Kidney epithelial cell (primary cell): ENCODE data around the gene ARL15. TPM values are rescaled to one million over a fixed set of nuclear protein-coding genes. Genes with fewer than 3 reads are reported as not detected.

Experiments used
- DNase-seq: peaks from one replicate; pipeline ENCODE4 v3.0.0-alpha.2; 2010; ENCODE audit warnings: low read depth
- H3K27me3 ChIP-seq: 2 replicates; pipeline ENCODE4 v1.6.0; 2011; ENCODE audit warnings: low read length; ENCODE audit not compliant: control insufficient read depth, insufficient read depth
- H3K36me3 ChIP-seq: 2 replicates; pipeline ENCODE4 v1.5.1; 2011; ENCODE audit warnings: low read length; ENCODE audit not compliant: control insufficient read depth, insufficient read depth
- H3K4me3 ChIP-seq: 2 replicates; pipeline ENCODE4 v1.5.1; 2011; ENCODE audit warnings: low read depth, mild to moderate bottlenecking, control low read depth, low read length
- CTCF ChIP-seq: IDR thresholded peaks from 2 replicates; pipeline ENCODE4 v1.5.1; 2011; ENCODE audit warnings: mild to moderate bottlenecking, moderate library complexity, low read length, control low read depth, inconsistent platforms; ENCODE audit not compliant: insufficient read depth, poor library complexity, severe bottlenecking
- total RNA-seq: library from RNA; depleted of rRNA; stranded (reverse); fragments of >200 nt; gene quantifications from 2 replicates; pipeline ENCODE4 v1.2.3, GENCODE V29; 2015

Gene ARL15
- total RNA-seq, 1 donor from 2014 or later, result 9.7 TPM

DNA sequence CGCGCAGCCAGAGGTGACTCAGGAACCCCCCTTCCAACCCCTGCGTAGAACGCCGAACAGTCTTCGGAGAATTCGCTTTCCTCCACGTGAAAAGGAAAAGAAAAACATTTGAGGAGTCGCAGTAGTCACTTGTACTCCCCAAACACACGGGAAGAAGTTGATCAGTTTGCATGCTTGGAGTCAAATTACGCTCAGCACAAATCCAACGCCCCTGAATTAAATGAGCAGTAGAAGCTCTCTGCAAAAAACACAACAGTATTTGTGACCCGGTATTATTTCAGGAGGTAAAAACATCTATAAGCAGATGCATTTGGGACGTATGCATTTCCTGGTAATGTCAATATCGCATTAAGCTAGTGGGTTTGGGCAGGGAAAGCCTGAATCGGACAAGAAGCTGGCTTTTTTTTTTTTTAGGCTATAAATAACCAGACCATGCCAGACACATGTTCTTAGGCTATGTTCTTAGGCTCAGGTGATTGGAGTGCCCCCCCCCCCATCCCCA is 854 bp upstream of the ARL15 start:
- Histone ChIP-seq H3K4me3 (peak overlapping the region; percentile 55), H3K36me3 (no peaks in the 10 kb centered on the region), H3K27me3 (no peaks in the 10 kb centered on the region)
- no peak for DNase-seq
- no peak for TF ChIP-seq CTCF

DNA sequence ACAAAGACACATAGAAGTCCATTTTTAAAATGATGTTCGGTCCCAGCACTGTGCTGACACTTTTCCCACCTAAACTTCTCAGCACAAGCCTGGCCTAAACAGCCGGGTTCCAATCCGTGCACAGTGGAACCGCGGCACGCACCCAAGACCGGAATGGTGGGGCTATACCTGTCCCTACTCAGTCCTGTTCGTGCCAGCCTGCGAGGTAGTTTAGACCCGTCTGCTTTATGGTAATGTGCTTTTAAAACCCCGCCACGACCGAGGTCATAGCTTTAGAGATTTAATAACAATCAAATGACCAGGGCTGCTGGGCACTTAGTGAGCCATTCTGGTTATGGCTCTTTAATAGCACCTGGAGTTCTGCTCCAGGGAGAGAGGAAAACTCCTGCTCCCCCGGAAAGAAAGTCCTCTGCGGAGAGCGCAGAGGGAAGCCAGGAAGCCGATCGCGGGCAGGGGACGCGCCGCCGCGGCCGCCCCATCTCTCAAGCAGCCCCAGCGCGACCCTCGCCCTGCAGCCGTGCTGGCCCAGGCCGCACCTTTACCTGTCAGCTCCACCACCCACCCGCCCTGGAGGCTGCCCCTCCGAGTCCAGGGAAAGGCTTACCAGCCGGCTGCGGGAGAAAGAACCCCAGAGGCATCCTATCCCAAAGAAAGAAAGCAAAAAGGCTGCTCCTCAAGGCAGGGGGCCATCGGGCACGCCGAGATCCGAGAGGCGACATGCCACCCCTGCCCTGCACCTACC is 511 bp downstream of the ARL15 start:
- H3K4me3 ChIP-seq, result peak overlapping the region; percentile 55
- no peak for TF ChIP-seq CTCF
- DNase-seq, result no peak
- H3K27me3 ChIP-seq, result no peaks in the 10 kb centered on the region
- H3K36me3 ChIP-seq, result no peaks in the 10 kb centered on the region

DNA sequence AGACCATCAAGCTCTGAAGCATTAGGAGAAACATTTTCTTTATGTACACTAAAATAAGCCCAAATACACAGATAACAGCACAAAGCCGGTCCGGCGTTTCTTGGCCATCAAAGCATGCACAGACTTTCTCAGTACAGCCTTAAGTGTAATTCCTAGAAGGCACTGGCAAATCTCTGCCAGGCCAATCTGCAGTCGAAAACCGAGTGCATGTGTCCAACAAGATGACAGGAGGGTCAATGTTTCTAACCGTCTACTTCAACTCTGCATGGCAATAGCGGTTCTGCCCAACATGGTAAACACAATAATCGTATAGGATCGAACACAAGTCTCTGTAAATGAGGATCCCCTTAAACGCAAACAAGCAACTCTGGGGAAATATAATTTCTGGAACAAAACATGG is 1.1 kb downstream of the ARL15 start:
- peak overlapping the region; percentile 55 for H3K4me3 ChIP-seq
- no peak for DNase-seq
- H3K27me3 ChIP-seq, result no peaks in the 10 kb centered on the region
- no peak for TF ChIP-seq CTCF
- H3K36me3 ChIP-seq, result no peaks in the 10 kb centered on the region

GRCh38 chr5:54307583-54307982 is 2.8 kb downstream of the ARL15 start:
- no peak overlapping the region for H3K4me3 ChIP-seq
- no peaks in the 10 kb centered on the region for H3K27me3 ChIP-seq
- H3K36me3 ChIP-seq, result no peaks in the 10 kb centered on the region
- DNase-seq, result no peak
- no peak for TF ChIP-seq CTCF

DNA sequence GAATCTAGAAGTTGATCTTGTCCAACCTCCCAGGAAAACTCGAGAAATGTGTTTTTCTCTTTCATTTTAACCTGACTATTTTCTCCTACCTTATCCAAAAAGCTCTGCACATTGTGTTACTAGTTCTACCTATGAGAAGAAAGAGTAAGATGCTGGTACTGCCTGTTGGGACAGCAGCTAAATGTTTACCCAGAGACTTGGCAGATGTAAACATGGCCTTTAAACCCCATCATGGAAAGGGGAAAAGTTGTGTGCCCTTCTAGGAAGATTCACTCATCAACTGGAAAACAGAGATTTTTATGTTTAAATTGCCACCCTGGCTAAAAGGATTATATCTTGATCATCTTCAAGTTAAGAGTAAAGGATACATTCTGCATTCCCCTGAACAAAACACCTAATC is 3.5 kb downstream of the ARL15 start:
- Histone ChIP-seq H3K4me3 (no peak overlapping the region), H3K36me3 (no peaks in the 10 kb centered on the region), H3K27me3 (no peaks in the 10 kb centered on the region)
- TF ChIP-seq CTCF, result no peak
- no peak for DNase-seq

DNA sequence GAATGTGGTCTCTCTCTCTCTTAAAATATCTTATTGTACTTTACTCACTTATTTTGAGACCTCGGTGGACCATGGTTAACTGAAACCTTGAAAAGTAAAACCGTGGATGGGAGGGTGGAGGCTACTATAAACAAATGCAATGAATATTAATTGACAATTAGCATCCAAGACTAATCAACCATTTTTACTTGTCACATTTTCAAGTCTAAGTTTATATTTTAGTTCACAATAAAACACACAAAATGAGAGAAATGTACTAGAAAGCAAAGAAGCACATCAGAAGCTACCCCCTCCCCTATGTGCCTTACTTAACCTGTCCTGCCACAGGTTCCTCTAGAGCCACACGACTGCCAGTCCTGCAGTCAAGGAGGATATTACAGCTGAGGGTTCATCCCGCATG is 4.6 kb downstream of the ARL15 start:
- no peak for TF ChIP-seq CTCF
- DNase-seq, result no peak
- Histone ChIP-seq H3K4me3 (no peak overlapping the region), H3K36me3 (no peaks in the 10 kb centered on the region), H3K27me3 (no peaks in the 10 kb centered on the region)
